ELR (cell line): Measurements from ENCODE around the gene NUDT3.
"Not testable (repeated sequence)": the region's sequence is repeated elsewhere in the genome, so short reads cannot be mapped to it uniquely, and the experiment has no call there.

ENCODE experiments used
- DNase-seq: peaks from one replicate; pipeline ENCODE4 v3.0.0-alpha.2; 2015; ENCODE audit warnings: low read depth

NUDT3 gene

DNA sequence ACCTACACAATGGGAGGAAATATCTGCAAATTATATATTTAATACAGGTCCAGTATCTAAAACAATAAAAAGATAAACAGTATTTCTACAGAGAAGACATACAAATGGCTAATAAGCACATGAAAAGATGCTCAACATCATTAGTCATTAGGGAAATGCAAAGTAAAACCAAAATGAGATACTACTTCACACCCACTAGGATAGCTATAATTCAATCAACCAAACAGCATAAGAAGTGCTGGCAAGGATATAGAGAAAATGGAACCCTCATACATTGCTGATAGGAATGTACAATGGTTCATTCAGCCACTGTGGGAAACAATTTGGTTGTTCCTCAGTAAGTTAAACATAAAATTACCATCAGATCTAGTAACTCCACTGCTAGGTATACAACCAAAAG lies 48.7 kb downstream of the NUDT3 start:
- no peak for DNase-seq

DNA sequence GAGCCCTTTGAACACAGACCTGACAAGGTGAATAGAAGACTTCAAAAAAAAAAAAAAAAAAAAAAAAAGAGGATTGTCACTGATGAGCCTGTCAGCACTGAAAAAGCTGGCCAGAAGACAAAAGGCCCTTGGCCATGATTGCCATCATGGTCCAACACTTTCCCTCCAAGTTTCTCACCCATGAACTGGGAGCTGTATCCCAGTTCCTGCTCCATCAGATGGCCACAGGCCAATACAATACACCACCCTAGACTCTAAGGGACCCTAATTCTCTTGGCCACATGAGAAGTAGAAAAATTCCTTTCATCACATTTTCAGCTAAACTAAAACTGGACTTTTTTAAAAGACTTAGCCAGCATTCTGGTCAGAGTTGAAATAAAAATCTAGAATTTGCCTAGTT lies 50.2 kb downstream of the NUDT3 start:
- DNase-seq, result no peak

- peak; percentile 50 for DNase-seq
Observed at GRCh38 chr6:34341481-34341971, 50.9 kb downstream of the NUDT3 start.

GRCh38 chr6:34340906-34341480 lies 51.5 kb downstream of the NUDT3 start:
- DNase-seq, result no peak

GRCh38 chr6:34340394-34340793 lies 52.1 kb downstream of the NUDT3 start:
- DNase-seq, result no peak

DNA sequence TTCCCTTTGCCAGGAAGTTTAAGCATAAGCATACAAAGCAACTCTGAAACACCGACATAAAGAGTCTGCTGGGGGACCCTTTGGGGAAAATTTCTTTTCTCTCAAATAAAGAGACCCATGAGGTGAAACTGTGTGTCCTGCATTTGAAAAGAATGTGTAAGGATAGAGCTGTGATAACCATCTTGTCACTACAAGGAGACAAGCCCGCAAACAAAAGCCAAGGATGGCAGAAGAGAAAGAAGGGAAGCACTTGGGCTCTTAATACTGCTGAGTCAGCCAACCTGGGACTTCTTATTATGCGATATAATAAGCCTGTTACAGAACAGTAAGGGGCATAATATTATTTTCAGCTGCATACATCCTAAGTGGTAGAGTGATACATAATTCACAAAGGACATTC lies 52.5 kb downstream of the NUDT3 start:
- no peak for DNase-seq

DNA sequence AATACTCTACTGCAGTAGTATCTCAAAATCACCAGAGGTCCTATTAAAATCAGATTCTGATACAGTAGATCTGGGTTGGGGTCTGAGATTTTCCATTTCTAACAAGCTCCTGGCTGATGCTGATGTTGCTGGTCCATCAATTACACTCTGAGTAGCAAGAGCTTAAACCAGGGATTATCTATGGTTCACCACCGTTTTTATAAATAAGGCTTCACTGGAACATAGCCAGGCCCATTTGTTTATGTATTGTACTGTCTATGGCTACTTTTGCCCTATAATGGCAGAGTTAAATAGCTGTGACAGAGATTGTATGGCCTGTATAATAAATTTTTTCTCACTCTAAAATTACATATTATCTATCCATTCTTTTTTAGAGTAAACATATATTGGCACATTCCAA lies 53.0 kb downstream of the NUDT3 start:
- no peak for DNase-seq

GRCh38 chr6:34338811-34339210 lies 53.7 kb downstream of the NUDT3 start:
- no peak for DNase-seq

- no peak for DNase-seq
Observed at GRCh38 chr6:34338377-34338776, 54.1 kb downstream of the NUDT3 start.

DNA sequence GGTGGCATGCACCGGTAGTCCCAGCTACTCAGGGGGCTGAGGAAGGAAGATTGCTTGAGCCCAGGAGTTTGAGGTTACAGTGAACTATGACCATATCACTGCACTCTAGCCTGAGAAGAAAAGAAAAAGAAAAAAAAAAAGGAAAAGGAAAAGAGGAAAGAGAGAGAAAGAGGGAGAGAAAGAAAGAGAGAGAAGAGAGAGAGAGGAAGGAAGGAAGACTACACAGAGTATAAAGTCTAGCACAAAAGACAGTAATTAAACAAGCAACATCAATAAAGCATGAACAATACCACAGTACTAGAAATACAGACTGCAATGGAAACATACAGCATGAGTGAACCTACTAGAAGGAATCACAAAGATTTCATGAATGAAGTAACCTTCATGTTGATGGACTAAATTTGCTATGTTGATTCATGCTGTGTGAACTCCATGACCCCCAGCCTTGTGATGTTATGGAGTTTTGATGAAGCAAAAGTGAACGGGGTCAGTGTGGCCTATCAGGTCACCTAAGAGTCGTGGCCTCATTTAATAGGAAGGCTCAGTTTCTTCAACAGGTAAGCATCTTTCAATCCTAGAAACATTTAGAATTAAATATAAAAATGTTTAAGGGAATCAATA lies 57.6 kb downstream of the NUDT3 start:
- no peak for DNase-seq

GRCh38 chr6:34333858-34334257 lies 58.6 kb downstream of the NUDT3 start:
- no peak for DNase-seq

GRCh38 chr6:34332251-34333198 lies 59.9 kb downstream of the NUDT3 start:
- DNase-seq, result no peak

GRCh38 chr6:34331371-34332050 lies 61.0 kb downstream of the NUDT3 start:
- no peak for DNase-seq

- DNase-seq, result not testable (repeated sequence)
Observed at GRCh38 chr6:34329814-34330213, 62.7 kb downstream of the NUDT3 start.

GRCh38 chr6:34328969-34329368 lies 63.5 kb downstream of the NUDT3 start:
- DNase-seq, result no peak

- DNase-seq, result not testable (repeated sequence)
Observed at GRCh38 chr6:34327313-34328205, 64.9 kb downstream of the NUDT3 start.

DNA sequence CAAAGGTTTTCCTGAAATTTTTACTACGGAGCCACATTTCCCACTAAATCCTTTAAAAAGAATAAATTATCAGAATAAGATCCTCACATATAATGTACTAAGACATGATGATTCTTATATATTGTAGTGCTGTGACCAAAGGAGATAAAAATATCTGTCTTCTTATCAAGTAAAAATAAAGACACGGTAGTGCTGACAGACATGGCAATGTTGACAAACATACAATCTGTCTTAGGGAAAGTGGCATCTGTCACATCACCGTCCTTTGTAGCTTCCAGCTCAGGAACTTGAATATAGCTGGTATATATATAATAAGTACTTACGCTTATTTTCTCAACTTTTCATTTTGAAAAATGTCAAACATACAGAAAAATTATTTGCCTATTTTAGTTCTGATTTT lies 66.8 kb downstream of the NUDT3 start:
- DNase-seq, result no peak

- no peak for DNase-seq
Observed at GRCh38 chr6:34324738-34325444, 67.6 kb downstream of the NUDT3 start.

GRCh38 chr6:34324221-34324620 lies 68.2 kb downstream of the NUDT3 start:
- not testable (repeated sequence) for DNase-seq

DNA sequence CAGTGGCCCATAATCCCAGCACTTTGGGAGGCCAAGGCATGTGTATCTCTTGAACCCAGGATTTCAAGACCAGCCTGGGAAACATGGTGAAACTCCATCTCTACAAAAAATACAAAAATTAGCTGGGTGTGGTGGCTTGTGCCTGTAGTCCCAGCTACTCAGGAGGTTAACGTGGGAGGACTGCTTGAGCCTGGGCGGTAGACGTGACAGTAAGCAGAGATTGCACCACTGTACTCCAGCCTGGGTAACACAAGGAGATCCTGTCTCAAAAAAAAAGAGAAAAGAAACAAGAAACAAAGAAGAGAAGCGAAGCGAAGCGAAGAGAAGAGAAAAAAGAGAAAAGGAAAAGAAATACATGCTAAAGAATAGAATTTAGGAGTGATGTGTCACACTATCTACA lies 69.2 kb downstream of the NUDT3 start:
- no peak for DNase-seq

- DNase-seq, result no peak
Observed at GRCh38 chr6:34322732-34323131, 69.7 kb downstream of the NUDT3 start.
